Activated CD4-positive, alpha-beta T cell treated with anti-CD3 and anti-CD28 coated beads, Interleukin-2, amount 50 U/mL, for 1 hour (primary cell): ENCODE results near the gene CDC7.

ENCODE experiments used
- DNase-seq: peaks from one replicate; pipeline ENCODE4 v3.0.0-alpha.2; 2020

Gene CDC7

GRCh38 chr1:91549041-91549735, 48.5 kb downstream of the CDC7 start:
- peak; percentile 11 for DNase-seq

DNA sequence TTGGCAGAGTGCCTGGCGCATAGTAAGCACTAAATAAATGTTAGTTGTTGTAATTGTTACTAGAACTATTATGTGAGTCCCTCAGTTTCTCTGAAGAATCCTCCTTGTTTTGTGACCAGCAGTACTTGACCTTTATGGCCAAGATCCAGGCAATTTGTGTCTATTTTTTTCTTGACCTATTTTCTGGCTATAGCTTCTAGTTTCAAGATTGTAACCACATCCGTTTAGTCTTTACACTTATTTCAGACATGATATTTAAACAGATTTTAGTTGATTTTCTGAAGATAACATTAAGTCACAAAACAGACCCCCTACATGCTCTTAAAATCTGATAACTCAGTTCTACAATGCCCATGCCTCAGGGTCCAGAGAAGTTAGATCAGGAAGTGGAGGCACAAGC, 50.3 kb downstream of the CDC7 start:
- DNase-seq, result no peak

DNA sequence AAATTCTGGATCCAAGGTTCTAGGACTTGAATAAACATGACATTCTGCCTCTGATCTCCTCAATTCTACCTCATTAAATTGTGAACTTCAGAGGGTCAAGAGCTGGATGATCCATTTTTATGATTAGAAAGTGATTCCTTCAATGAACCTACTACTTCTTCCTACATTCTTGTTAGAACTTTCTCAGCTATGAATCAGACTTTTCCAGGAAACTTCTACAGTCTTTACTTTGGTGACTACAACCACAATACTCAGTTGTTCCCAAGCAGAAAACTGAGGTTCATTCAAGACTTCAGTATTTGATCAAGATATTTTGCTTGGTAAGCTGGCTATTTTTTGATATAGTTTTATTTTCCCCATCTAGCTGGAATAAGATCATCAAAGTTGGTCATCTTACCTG, 51.4 kb downstream of the CDC7 start:
- DNase-seq, result no peak

DNA sequence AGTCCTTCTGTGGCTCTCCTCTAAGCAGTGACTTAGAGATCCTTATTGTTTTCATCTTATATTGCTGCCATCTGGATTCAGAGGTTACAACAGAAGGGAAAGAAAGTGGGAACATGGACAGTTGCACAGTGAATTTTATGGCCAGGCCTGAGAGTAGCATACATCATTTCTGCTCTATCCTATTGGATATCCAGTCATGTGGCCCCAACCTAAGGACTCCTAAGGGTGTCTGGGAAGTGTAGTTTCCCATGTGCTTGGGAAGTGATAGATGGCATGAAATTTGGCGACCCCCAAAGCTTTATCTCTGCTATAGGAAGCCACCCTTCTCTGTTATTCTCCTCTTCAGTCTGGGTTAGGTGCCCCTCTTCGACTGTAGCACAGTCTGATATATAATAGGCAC, 51.9 kb downstream of the CDC7 start:
- DNase-seq, result no peak

DNA sequence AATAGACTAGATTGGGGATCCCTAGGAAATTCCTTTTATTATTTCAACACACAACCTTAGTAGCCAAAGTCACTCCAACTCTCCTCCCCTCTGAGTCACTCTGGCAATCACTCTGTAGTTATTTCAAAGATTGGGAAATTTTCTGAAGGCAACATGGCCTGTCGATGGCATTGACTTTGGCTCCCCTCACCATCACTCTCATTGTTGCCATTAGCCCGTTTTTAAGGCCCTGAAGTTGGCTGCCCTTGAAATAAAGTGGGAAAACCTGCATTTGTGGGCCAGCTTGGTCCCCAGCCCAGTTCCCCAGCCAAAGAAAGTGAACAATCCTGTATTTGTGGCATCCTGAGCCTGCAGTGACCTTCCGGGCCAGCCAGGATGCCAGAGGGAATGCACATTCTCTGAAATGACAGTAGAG, 52.5 kb downstream of the CDC7 start:
- DNase-seq, result no peak

DNA sequence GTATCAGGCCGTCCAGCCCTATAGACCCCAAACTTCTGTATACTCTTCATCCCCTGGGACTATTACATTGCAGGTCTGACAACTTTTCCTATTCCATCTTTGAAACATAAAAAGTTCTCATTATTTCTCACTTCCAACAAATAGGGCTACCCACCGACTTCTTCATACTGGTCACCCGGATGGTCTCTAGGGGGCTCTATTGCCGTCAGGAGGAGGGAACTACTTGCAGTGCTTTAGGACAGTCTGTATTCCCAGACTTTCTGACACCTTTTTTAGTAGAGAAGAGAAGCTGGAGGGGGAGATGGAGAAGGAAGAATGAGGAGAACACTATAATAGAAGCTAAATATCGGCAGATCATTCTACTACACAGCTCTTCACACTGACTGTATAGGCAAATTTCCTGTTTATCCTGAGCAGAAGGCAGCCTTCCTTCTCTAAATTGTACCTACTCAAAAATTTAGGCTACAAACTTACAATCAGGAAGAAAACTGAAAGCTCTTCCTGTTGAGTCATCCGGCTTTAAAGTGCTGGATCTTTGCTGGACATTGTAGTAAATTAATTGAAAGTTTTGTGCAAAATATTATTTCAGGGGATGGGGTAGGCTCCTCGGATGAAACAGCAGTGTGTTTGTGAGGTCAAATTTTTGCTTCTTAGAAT, 54.6 kb downstream of the CDC7 start:
- DNase-seq, result no peak

DNA sequence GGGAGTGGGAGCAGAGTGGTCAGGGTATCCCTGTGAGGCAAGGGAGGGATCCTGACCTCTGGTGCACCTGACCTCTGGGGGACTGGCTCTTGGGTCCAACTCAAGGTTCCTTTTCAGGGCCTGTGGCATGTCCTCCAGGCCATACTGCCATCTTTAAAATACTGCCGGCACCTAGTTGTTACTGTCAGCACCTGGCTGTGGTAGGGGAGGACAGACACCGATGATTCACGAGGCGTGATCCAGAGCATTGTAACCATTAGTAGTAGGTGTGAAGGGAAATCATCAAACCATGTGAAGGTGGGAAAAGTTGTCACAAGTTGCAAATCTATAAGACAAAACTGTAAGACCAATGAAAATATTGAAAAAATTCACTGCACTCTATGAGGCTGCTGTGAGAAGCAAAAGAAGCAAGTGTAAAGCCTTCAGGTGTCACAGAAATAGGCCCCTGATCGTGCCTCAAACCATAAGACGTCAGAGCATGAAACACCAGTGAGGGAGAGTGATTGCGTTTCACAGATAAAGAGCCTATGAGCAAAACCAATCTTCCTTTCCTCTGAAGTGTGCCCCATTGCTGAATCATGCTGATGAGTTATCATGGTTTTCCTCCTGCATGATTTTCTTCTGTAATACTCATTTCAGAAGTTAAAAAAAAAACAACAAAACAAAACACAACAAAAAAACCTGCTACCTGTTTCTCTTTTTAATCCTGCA, 55.3 kb downstream of the CDC7 start:
- DNase-seq, result peak; percentile 41

- no peak for DNase-seq
Measured at GRCh38 chr1:91556556-91556955, 55.9 kb downstream of the CDC7 start.

DNA sequence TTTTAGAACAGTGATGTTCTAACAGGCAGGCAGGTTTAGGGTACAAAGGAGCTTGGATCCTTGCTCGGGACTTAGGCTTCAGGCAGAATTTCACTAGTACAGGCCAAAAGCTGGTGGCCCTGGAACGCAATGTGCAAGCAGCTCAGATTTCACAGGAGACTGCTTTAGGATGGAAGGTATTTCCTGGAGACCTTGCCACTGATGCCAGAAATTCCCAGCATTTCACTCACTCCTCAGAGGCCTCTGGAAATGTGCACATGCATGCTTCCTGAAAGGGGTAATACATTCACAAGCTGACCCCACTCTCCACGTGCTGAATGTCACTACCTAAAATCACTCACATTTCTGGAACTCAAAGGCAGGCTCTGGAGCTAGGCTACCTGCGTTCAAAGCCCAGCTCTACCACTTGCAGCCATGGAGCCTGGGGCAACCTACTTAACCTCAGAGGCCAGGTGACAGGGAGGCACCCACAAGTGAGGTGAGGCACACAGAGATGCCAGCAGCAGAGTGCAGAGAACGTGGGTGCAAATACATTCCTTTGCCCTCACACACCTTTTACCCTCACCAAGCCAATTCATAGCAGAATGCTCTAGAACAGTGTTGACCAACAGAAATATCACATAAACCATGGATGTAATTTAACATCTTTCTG, 56.5 kb downstream of the CDC7 start:
- no peak for DNase-seq

GRCh38 chr1:91557826-91558225, 57.2 kb downstream of the CDC7 start:
- no peak for DNase-seq

DNA sequence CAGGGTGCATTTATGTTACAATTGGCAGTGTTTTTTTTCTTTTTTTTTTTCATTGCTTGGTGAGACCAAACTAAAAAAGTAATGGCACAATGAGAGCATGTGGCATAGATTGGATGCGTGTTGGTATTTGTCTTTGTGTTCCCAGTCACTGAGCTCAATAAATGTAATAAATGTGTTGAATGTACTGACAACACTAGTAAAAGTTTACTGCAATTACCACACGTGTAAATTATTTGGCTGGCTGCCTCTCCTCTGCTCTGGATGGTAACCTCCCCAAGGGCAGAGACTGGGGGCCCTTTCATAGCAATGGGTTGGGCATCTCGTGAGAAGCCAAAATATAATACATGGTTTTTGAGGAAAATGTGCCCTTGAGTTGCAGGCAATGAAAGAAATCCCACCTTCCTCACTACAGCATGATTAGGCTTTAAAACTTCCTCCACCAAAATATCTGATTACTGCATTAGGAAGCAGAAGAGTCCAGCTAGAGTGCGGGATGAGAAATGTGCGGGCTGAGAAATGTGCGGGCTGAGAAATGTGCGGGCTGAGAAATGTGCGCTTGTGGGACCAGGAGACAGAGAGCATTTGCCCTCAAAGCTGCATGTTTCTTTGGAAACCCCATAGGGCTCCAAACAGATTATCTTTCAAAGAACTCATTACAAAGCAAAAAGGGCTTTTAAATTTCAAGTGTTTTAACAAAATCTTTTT, 58.5 kb downstream of the CDC7 start:
- DNase-seq, result no peak

GRCh38 chr1:91559838-91560565, 59.4 kb downstream of the CDC7 start:
- DNase-seq, result no peak

DNA sequence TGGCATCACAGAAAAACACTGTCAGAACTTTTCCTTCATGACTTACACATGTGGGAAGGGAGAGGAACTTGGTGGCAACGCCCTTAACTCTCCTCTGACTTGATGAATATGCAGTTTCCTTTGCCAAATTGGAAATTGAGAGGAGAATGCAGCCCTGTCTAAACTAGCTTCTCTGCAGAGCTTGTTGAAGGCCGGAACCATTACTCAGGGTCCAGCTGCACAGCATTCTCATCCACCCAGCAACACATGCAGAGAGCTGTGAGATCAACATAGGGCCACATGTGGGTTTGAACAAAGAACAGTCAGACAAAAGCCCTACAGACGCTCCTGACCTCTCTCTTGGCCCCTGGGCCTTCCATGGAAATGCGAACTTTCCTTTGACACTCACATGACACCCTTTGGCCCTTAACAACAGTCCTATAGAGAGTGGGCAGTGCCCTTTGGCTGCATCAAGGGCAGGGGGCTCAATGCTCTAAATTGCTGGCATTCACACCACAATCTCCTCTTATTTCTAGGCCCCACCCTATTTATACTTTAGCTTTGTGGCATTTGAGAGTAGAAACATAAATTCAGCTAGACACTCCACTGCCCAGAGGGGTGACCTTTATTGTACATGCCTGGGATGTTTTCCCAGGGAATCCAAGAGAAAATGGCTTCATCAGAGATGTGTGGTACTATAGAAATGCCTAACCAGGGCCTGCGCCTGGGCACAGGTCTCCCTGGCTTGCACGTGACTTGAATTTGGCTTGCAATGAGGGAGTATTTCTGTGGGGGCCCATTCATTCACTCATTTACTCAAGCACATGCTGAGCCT, 64.4 kb downstream of the CDC7 start:
- DNase-seq, result no peak

DNA sequence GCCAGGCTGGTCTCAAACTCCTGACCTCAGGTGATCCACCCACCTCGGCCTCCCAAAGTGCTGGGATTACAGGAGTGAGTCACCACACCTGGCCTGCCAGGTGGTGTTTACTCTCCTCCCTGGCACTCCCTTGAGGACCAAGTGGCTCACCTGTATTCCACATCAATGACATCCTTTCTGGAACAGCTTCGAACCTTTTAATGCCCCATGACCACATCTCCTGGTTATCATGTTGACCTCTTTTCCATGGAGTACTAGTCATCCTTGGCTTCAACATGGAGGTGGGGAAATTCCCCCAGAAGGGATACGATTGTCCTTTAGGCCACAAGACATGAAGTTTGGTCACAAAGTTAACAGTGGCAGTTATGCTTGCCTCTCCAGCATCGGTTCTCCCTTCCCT, 66.9 kb downstream of the CDC7 start:
- DNase-seq, result no peak

- no peak for DNase-seq
Measured at GRCh38 chr1:91568261-91568660, 67.6 kb downstream of the CDC7 start.

DNA sequence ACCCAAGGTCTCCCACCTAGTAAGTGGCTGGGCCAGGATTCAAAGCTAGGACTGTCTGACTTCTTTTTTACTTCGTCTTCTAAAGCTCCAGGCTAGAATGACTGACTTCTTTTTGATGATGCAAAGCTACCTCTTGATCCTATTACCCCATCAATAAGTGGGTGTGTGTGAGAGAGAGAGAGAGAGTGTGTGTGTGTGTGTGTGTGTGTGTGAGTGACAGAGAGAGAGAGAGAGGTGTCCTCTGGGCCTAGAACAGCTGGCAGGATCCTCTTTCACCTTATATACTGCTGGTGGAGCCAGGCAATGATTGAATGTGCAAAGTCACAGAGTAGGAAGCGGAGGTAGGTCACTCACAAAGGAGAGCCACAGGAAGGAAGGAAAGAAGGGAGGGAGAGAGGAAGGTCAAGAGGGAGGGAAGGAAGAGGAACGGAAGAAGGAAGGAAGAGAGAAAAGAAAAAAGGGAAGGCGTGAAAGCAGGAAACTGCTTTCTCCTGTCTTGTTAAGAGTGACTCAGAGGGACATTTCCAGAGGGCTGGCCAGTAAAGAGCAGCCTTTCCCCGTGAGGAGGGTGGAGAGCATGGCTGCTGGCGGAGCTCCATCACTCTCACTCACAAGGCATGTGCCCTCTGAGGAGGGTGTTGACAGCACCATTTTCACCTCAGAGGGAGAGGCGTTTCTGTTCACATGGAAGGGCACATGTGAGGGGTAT, 68.9 kb downstream of the CDC7 start:
- DNase-seq, result no peak

DNA sequence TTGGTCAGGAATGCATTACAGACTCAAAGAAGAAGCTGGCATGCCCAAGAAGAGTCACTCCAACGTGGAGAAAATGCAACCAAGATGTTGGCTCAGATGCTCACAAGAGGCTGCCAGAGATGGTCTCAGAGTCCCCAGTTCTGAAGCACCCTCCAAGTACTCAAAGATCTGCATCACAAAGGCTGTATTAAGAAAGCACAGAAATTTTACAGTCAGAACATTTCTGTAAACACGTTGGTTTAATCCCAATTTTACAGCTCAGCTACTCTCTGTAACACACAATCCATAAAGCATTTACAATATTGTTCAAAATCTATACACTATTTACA, 69.4 kb downstream of the CDC7 start:
- DNase-seq, result no peak

GRCh38 chr1:91572044-91572443, 71.4 kb downstream of the CDC7 start:
- DNase-seq, result no peak
